LHCN-M2 (cell line): ENCODE data around the gene RAC2. TPM values are rescaled to one million over a fixed set of nuclear protein-coding genes. Genes with fewer than 3 reads are reported as not detected.
A peak's percentile ranks its signal among the peaks of the same experiment; 100 is the strongest.

Experiments
- DNase-seq: peaks from one replicate; pipeline ENCODE4 v3.0.0-alpha.2; 2012; ENCODE audit warnings: low read depth
- total RNA-seq: library from RNA; depleted of rRNA; stranded (reverse); fragments of >200 nt; gene quantifications from 2 replicates; pipeline ENCODE4 v1.2.3, GENCODE V29; 2014

Gene RAC2
- total RNA-seq, 1 experiment from 2014 or later = 0.69 TPM

GRCh38 chr22:37190262-37190780 lies 53.7 kb downstream of the RAC2 start:
- no peak for DNase-seq

- DNase-seq = no peak
Measured at GRCh38 chr22:37188901-37189466, 55.1 kb downstream of the RAC2 start.

GRCh38 chr22:37187891-37188761 lies 55.9 kb downstream of the RAC2 start, which contains the start of gene C1QTNF6:
C1QTNF6 (minus strand) TSS chr22:37188247; CDS start chr22:37188213, 34 bp downstream.
- peak; percentile 15 for DNase-seq

- DNase-seq = peak; percentile 32
Measured at GRCh38 chr22:37187552-37187890, 56.5 kb downstream of the RAC2 start.

- no peak for DNase-seq
Measured at GRCh38 chr22:37186997-37187522, 57.0 kb downstream of the RAC2 start.

GRCh38 chr22:37186228-37186996 lies 57.7 kb downstream of the RAC2 start:
- DNase-seq = peak; percentile 72

- no peak for DNase-seq
Measured at GRCh38 chr22:37185646-37186227, 58.3 kb downstream of the RAC2 start.

- DNase-seq = no peak
Measured at GRCh38 chr22:37184816-37185541, 59.1 kb downstream of the RAC2 start.

GRCh38 chr22:37184380-37184755 lies 59.7 kb downstream of the RAC2 start:
- no peak for DNase-seq

GRCh38 chr22:37183432-37184379 lies 60.4 kb downstream of the RAC2 start:
- DNase-seq = no peak

- DNase-seq = no peak
Measured at GRCh38 chr22:37182949-37183245, 61.2 kb downstream of the RAC2 start.

GRCh38 chr22:37182101-37182948 lies 61.7 kb downstream of the RAC2 start:
- no peak for DNase-seq

GRCh38 chr22:37181681-37182080 lies 62.4 kb downstream of the RAC2 start:
- DNase-seq = no peak

- DNase-seq = no peak
Measured at GRCh38 chr22:37180531-37181231, 63.4 kb downstream of the RAC2 start.

GRCh38 chr22:37179622-37180420 lies 64.2 kb downstream of the RAC2 start:
- no peak for DNase-seq

GRCh38 chr22:37179126-37179470 lies 65.0 kb downstream of the RAC2 start:
- DNase-seq = no peak

GRCh38 chr22:37178350-37179125 lies 65.5 kb downstream of the RAC2 start:
- DNase-seq = no peak
